Stimulated activated CD4-positive, alpha-beta T cell treated with anti-CD3 and anti-CD28 coated beads, Interleukin-1b, Interleukin-23, amount 100 ng/mL, for 48 hours (primary cell): ENCODE results near the gene SIAH3.

Experiments
- DNase-seq: peaks from one replicate; pipeline ENCODE4 v3.0.0-alpha.2; 2020

SIAH3 gene

DNA sequence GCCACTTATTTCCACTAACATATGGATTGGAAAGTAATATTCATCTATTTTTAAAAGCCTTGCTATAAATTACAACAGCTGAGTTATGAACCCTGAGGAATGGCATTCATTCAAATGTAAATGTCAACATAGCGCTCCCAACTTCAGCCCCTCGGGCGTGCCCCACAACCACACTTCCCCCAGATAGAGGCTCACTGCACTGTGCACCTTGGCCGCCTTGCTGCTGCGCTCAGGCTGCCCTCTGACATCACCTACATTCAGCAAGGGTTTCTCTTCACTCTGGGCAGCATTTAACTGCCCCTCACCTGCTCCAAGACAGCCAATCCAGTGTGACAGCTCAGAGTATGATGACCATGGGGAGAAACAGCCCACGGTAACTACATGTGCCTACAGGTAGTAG lies 35.1 kb downstream of the SIAH3 start:
- no peak for DNase-seq

- no peak for DNase-seq
These were observed 38.7 kb downstream of the SIAH3 start for GRCh38 chr13:45812695-45813372.

DNA sequence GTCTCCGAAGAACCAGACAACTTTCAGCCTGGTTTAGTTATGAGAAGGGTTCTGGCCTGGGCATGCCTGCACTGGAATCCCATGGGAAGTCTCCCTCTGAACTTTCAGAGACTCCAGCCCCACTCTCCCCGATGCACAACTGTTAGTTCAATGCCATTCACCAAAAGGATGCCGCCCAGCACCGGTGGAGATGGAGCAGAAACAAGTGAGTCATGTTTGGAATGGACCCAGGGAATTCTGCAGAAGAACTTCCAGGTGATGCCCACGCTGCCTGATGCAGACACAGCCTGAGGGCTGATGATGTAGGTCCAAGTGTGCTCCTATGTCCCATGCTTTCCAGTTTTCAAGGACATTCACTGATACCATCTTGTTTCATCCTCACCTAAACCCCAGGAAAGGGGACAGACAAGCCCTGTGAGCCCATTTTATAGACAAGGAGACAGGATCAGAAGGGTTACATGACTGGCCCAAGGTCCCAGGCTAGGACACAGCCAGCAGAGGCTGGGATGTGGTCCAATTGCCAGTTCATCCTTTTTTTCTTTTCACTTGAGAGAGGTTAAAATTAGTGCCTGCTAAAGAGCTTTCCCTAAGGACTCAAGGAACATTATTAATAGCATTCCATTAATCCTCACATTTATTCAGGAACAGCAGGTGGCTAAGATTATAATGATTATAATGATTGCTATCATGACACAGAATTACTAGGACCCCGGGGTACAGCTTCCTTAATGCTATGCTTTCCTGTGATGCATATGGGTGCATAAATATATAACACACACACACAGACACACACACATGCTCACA lies 39.5 kb downstream of the SIAH3 start:
- no peak for DNase-seq

GRCh38 chr13:45809801-45810394 lies 41.7 kb downstream of the SIAH3 start:
- no peak for DNase-seq

- DNase-seq: no peak
These were observed 42.6 kb downstream of the SIAH3 start for GRCh38 chr13:45808925-45809324.

GRCh38 chr13:45807520-45808099 lies 43.9 kb downstream of the SIAH3 start:
- DNase-seq: no peak

DNA sequence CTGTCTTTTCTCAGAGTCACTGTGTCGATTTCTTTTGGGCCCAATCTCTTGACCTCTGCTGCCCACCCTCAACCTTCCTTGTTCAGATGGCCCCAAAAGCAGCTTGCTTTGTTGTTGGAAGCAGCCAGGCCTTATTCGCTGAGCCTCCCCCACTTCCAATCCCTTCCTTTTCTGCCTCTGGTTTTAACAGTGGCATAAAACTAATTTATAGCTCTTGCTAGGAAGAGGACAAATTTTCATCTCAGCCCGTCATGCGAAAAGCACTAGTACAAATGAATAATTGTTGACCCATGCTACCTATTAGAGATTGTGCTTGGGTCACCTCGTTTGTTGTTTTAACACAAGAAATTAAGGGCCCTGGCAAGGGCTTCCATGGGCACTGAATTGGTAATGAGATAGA lies 51.1 kb downstream of the SIAH3 start:
- DNase-seq: no peak

DNA sequence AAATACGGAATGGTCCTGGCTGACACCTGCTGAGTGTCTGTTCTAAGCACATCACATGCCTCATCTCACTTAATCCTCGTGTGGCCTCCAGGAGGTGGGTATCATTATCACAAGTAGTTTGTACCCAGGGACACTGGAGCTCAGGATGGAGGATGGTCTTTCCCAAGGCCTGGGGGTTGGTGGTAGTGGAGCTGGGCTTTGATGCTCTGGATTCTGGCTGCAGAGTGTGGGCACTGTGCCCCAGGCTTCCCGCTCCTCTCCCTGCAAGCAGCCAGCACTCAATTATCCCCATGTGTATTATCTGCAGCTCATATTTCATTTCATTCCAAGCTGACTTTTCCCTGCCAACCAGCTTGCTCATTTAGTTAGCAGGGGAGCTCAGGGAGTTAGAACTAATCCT lies 52.1 kb downstream of the SIAH3 start:
- DNase-seq: no peak

DNA sequence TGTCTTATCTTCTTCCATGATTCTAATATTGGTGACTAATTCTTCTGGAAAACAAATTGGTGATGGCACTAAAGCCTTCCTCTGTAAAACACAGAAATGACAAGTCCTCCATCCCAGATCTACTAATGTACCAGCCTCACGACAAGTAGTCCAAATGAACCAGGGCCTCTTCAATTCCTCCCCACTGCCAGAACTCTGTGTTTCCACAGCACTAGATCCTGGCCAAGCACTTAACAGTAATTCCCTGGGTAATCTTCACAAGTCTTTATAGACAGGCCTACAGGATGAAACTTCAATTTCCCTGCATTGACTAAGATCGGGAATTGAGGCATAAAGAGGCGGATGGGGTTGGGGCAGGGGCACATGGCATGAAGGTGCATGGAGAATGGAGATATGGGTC lies 52.7 kb downstream of the SIAH3 start:
- DNase-seq: no peak

DNA sequence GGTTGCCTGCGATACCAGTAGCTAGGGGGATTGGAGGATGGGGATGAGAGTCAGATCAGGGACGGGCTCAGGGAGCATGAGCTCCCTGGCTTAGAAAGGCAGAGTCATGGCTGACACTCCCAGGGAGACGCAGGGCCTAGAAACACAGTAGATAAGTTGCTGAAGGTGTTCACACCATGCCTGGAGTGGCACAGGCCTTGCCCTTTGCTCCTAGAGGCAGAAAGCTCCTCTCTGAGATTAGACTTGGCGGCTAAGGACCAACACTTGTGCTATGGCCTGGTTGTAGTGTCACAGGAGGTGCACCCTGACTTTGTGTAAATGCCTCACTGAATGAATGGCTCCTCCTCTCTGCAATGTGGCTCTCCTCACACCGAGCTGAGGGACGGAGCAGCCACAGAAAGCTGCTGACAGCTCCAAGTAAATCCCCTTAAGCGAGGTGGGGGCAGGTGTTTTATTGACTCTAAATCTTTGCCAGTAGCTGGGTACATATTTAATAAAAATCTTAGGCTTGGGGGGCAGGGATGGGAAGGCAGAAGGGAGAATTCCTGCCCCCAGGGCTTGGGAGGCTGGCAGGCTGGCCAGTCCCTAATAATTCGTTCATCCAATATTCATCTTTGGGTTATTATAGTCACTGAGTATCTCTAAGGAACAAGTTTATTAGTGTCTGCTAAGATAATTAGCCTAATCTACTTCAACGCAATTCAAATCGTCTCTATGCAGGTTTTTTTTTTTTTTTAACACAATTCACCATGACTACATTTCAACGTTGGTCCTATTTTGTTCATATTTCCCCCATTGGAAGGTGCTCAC lies 54.9 kb downstream of the SIAH3 start:
- DNase-seq: no peak

- DNase-seq: no peak
These were observed 58.7 kb downstream of the SIAH3 start for GRCh38 chr13:45792827-45793303.

- DNase-seq: no peak
These were observed 63.5 kb downstream of the SIAH3 start for GRCh38 chr13:45788011-45788410.

- no peak for DNase-seq
These were observed 64.2 kb downstream of the SIAH3 start for GRCh38 chr13:45787346-45787745.

- DNase-seq: no peak
These were observed 65.1 kb downstream of the SIAH3 start for GRCh38 chr13:45786293-45786920.

DNA sequence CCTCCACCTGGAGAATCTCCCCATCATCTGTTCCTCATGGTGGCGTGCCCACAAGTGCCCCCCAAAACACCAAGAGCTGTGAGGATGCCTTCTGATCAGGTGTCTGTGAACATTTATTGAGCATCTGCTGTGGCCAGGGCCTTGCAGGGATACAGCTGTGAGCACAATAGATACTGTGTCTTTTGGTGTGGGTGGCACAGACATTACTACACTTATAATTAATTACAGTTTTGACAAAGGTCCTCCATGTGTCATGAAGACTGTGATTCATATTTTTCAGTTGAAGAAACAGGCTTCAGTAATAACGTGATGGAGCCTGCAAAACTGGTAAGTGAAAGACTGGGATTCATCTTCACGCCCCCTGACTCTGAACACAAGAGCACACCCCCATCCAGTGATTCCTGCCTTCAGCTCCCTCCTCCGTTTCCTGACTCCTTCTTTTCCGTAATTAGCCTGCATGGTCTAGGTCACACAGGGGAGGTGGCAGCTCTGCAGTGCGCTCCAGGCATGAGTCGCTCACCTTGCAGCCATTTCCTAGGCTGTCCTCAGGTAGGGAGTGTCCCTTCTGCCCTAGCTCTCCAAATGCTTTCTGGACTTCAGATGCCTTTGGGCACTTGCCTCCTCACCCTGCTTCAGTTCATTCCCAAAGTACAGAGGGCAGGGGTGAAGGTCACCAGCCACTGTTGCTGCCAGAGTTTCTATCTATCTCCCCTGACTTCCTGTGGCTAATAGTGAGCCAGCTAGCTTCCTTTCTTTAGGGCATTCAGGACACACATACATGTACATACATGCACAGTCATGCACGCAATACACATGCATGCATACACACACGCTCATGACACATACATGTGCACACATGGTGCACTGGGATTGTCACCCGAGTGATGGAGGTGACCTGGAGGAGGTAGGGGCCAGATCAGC lies 66.5 kb downstream of the SIAH3 start:
- DNase-seq: no peak

GRCh38 chr13:45783346-45784043 lies 68.1 kb downstream of the SIAH3 start:
- no peak for DNase-seq

GRCh38 chr13:45782327-45783045 lies 69.1 kb downstream of the SIAH3 start:
- no peak for DNase-seq

GRCh38 chr13:45781553-45782326 lies 69.8 kb downstream of the SIAH3 start:
- no peak for DNase-seq

DNA sequence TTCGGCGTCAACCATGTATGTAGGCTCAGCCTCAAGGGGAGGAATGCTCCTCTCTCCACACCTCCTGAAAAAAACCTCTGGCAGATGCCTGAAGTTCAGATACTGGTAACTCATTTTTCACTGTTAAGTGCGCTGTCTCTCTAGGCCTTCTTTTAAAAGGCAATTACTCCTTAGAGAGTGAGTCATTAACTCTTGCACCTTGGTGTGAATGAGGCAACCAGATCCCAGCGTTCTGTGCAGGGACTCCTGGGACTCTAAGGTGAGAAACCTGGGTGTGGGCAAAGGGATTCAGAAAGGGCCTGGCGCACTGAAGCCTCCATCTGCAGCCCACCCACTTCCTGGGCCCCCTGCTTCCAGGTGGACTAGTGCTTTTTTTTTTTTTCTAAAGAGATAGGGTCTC lies 71.7 kb downstream of the SIAH3 start:
- no peak for DNase-seq
